ENCODE measurements around the gene KIAA0232. TPM values are rescaled to one million over a fixed set of nuclear protein-coding genes. Genes with fewer than 3 reads are reported as not detected.

Gene KIAA0232
- total and polyA plus RNA-seq, 10 of the 15 experiments (the other 5 are each of a cell fraction or from before 2014, with no cell fraction given) = 2.8 to 15.1 (median 10.8) TPM

DNA sequence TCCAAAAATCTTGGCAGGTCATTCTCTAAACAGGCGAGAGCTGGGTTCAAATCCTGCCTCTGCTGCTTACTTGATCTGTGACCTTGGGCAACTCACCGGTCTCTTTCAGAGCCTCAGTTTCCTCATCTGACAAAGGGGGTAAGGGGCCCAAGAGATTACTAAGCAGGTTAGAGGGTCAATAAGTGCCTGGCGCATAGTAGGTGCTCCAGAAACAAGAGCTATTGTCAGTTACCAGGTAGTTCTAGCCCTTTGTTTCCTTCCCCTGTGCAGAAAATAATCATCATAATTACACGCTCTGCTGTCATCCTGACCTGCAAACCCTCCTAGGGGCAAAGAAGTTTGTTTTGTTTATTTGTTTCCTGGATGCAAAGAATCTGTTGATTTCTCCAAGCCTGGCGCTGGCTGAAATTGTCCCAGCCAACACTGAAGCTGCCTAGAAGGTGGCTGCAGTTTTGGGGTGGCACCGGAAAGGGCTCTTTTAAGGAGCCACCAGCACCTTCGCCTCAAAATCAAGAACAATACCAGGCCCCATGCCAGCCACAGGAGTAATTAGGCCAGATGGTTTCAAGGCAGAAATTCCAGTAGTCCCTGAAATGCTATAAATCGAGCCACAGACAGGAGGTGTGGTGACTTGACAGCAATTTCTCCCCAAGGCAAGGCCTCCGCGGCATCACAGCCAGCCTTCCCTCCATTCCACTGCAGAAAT, 10.2 kb upstream of the KIAA0232 start:
- CTCF ChIA-PET = interaction anchor here (1.3 to 19.6 kb wide), 2 partner anchors 23 to 100 kb away, joined by 5 to 300 read pairs; no protein-coding TSS in a partner anchor
- no peak for FAIRE-seq
- in situ Hi-C loops (cut with MboI) = no loop called here
- SMC1A ChIA-PET (ENCODE audit: uncharacterized antibody, unreplicated experiment) = interaction anchor here (1.2 kb wide), 1 partner anchor 10 kb away, joined by 3 read pairs; no protein-coding TSS in a partner anchor
- no peak overlapping the region for H3K4me3 ChIP-seq
- H3K27ac ChIP-seq (ENCODE audit: control insufficient read depth, insufficient read depth) = no peak overlapping the region
- H3K4me1 ChIP-seq (ENCODE audit: control insufficient read depth, insufficient read depth, low read length) = peaks cover 14% of the 10 kb centered on the region
- no peaks in the 10 kb centered on the region for H3K79me2 ChIP-seq (ENCODE audit: control insufficient read depth, insufficient read depth, low read length)
- RAD21 ChIA-PET (ENCODE audit: unreplicated experiment) = no interaction called here
- no peak overlapping the region for H3K9ac ChIP-seq (ENCODE audit: control insufficient read depth, insufficient read depth, low read length)
- no TSS peak for BruUV-seq (replicated peaks)
- 0 out of 2 replicates have a peak, but pooled peaks have one; percentile 19 for TF ChIP-seq DPF2 (IDR thresholded peaks at IDR 0.05)
- no peak for TF ChIP-seq ATF7 (IDR thresholded peaks at IDR 0.05; ENCODE audit: low read depth)
- no peaks in the 10 kb centered on the region for H3K36me3 ChIP-seq (ENCODE audit: control insufficient read depth in 2 of 2, insufficient read depth in 2 of 2, low read length in 1 of 2)
- H3K27me3 ChIP-seq (replicated peaks in 1 of 2; ENCODE audit: control insufficient read depth in 2 of 2, insufficient read depth in 2 of 2, low read length in 1 of 2) = peaks cover 0 to 3% of the 10 kb centered on the region in 2 experiments; a peak in 1 of 4 replicates
- ATAC-seq = no peak
- no peaks in the 10 kb centered on the region for H4K20me1 ChIP-seq (ENCODE audit: control insufficient read depth, insufficient read depth)
- 54% methylated on average over 10 of the region's 10 CpGs for WGBS (ENCODE audit: insufficient coverage, insufficient replicate concordance, low lambda C conversion rate, missing lambda C conversion rate)
- intact Hi-C loops (cut with micrococcal nuclease; ENCODE audit: unreplicated experiment) = no loop called here
- DNase-seq (ENCODE audit: low read depth, low spot score) = no peak
- H3K9me3 ChIP-seq (replicated peaks; ENCODE audit: control insufficient read depth, insufficient read depth, low read length) = no peaks in the 10 kb centered on the region
- no peak overlapping the region for H2AFZ ChIP-seq (ENCODE audit: control insufficient read depth, low read depth, low read length)
- H3K4me2 ChIP-seq (ENCODE audit: control insufficient read depth, insufficient read depth) = no peak overlapping the region
- POLR2A ChIA-PET = no interaction called here

DNA sequence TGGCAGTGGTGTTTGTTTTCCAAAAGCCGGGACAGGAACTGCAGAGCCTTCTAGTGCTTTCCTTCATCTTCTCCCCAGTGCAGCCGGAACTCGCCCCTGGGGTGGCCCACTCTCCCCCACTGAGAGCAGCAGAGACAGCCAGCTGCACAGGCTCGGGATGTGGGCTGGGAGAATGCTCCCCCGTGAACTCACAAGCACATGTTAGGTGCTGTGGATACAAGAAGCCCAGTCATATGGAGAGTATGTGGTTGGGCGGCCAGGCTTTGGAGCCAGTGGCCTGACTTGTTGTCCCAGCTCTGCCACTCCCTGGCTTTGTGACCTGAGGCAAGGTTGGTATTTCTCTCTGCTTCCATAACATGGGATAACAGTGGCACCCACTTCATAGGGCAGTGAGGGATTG, 9.4 kb upstream of the KIAA0232 start:
- 50% methylated on average over 6 of the region's 6 CpGs for WGBS (ENCODE audit: insufficient coverage, insufficient replicate concordance, low lambda C conversion rate, missing lambda C conversion rate)
- Histone ChIP-seq H3K9ac (ENCODE audit: control insufficient read depth, insufficient read depth, low read length) (no peak overlapping the region), H3K36me3 (ENCODE audit: control insufficient read depth in 2 of 2, insufficient read depth in 2 of 2, low read length in 1 of 2) (no peaks in the 10 kb centered on the region), H3K4me2 (ENCODE audit: control insufficient read depth, insufficient read depth) (no peak overlapping the region), H3K27me3 (replicated peaks in 1 of 2; ENCODE audit: control insufficient read depth in 2 of 2, insufficient read depth in 2 of 2, low read length in 1 of 2) (peaks cover 0 to 3% of the 10 kb centered on the region in 2 experiments; a peak in 1 of 4 replicates), H2AFZ (ENCODE audit: control insufficient read depth, low read depth, low read length) (no peak overlapping the region), H3K79me2 (ENCODE audit: control insufficient read depth, insufficient read depth, low read length) (no peaks in the 10 kb centered on the region), H3K27ac (ENCODE audit: control insufficient read depth, insufficient read depth) (no peak overlapping the region), H3K9me3 (replicated peaks; ENCODE audit: control insufficient read depth, insufficient read depth, low read length) (no peaks in the 10 kb centered on the region), H3K4me1 (ENCODE audit: control insufficient read depth, insufficient read depth, low read length) (peaks cover 21% of the 10 kb centered on the region), H3K4me3 (no peak overlapping the region), H4K20me1 (ENCODE audit: control insufficient read depth, insufficient read depth) (no peaks in the 10 kb centered on the region)
- POLR2A ChIA-PET = no interaction called here
- ATAC-seq = no peak
- intact Hi-C loops (cut with micrococcal nuclease; ENCODE audit: unreplicated experiment) = no loop called here
- CTCF ChIA-PET = interaction anchor here (1.0 to 19.6 kb wide), 3 partner anchors 24 to 99 kb away, joined by 3 to 300 read pairs (median 5); no protein-coding TSS in a partner anchor
- no peak for DNase-seq (ENCODE audit: low read depth, low spot score)
- TF ChIP-seq RELB (IDR thresholded peaks at IDR 0.05; ENCODE audit: low read depth) = no peak
- TF ChIP-seq NFXL1 (IDR thresholded peaks at IDR 0.05; ENCODE audit: borderline replicate concordance) = no peak
- TF ChIP-seq, protein P1, sequence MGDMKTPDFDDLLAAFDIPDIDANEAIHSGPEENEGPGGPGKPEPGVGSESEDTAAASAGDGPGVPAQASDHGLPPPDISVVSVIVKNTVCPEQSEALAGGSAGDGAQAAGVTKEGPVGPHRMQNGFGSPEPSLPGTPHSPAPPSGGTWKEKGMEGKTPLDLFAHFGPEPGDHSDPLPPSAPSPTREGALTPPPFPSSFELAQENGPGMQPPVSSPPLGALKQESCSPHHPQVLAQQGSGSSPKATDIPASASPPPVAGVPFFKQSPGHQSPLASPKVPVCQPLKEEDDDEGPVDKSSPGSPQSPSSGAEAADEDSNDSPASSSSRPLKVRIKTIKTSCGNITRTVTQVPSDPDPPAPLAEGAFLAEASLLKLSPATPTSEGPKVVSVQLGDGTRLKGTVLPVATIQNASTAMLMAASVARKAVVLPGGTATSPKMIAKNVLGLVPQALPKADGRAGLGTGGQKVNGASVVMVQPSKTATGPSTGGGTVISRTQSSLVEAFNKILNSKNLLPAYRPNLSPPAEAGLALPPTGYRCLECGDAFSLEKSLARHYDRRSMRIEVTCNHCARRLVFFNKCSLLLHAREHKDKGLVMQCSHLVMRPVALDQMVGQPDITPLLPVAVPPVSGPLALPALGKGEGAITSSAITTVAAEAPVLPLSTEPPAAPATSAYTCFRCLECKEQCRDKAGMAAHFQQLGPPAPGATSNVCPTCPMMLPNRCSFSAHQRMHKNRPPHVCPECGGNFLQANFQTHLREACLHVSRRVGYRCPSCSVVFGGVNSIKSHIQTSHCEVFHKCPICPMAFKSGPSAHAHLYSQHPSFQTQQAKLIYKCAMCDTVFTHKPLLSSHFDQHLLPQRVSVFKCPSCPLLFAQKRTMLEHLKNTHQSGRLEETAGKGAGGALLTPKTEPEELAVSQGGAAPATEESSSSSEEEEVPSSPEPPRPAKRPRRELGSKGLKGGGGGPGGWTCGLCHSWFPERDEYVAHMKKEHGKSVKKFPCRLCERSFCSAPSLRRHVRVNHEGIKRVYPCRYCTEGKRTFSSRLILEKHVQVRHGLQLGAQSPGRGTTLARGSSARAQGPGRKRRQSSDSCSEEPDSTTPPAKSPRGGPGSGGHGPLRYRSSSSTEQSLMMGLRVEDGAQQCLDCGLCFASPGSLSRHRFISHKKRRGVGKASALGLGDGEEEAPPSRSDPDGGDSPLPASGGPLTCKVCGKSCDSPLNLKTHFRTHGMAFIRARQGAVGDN (IDR thresholded peaks at IDR 0.05) = no peak
- TF ChIP-seq RAD51 (IDR thresholded peaks at IDR 0.05) = no peak
- TF ChIP-seq POLR2AphosphoS2 (IDR thresholded peaks at IDR 0.05; ENCODE audit: low read depth, low read length) = no peak
- TF ChIP-seq JUND (IDR thresholded peaks at IDR 0.05; ENCODE audit: low read depth, low read length) = no peak
- no peak for TF ChIP-seq RCOR1 (conservative IDR thresholded peaks at IDR 0.05; ENCODE audit: low read depth, low read length)
- in situ Hi-C loops (cut with MboI) = no loop called here
- no peak for FAIRE-seq
- RAD21 ChIA-PET (ENCODE audit: unreplicated experiment) = no interaction called here
- SMC1A ChIA-PET (ENCODE audit: uncharacterized antibody, unreplicated experiment) = interaction anchor here (1.2 kb wide), 1 partner anchor 11 kb away, joined by 3 read pairs; no protein-coding TSS in a partner anchor
- BruUV-seq (replicated peaks) = no TSS peak

All from GM12878 (cell line).